RWPE1 (cell line): ENCODE measurements around the gene CLDN5.

Source experiments
- CTCF ChIA-PET: fragments of 350-600 bp; sonication (Branson Sonifier 250); formaldehyde crosslinking; extraction: SDS; loops from one replicate; lab custom pipeline; 2021; lab: Yijun Ruan, JAX
- POLR2A ChIA-PET: fragments of 400-600 bp; formaldehyde crosslinking; extraction: SDS; loops from one replicate; lab custom pipeline; 2020; ENCODE audit warnings: antibody characterized with exemption; ENCODE audit not compliant: low non-redundant PET; lab: Yijun Ruan, JAX
- DNase-seq: peaks from one replicate; pipeline ENCODE4 v3.0.0; 2012; ENCODE audit warnings: low spot score
- H3K27ac ChIP-seq: fragments of 450-650 bp; 2 replicates; pipeline ENCODE4 v1.5.1; 2017
- TF ChIP-seq, protein P1 (sequence below): fragments of 450-650 bp; conservative IDR thresholded peaks from 2 replicates; pipeline ENCODE4 v1.5.1; 2017; ENCODE audit warnings: low read depth, mild to moderate bottlenecking

Gene CLDN5

DNA sequence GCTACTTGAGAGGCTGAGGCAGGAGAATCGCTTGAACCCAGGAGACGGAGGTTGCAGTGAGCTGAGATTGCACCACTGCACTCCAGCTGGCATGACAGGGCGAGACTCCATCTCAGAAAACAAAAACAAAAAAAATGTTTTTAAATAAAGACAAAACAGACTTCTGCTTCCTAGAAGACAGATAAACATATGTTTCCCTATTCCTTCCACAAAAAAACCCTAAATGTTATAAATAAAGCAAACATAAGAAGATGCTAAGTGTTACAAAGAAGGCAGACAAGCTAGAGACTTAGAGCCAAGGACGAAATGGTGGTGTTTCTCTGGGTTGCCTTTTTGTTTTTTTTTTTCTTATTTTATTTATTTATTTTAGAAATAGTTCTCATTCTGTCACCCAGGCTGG lies 5.6 kb upstream of the CLDN5 start:
- no peak for DNase-seq
- TF ChIP-seq, protein P1, sequence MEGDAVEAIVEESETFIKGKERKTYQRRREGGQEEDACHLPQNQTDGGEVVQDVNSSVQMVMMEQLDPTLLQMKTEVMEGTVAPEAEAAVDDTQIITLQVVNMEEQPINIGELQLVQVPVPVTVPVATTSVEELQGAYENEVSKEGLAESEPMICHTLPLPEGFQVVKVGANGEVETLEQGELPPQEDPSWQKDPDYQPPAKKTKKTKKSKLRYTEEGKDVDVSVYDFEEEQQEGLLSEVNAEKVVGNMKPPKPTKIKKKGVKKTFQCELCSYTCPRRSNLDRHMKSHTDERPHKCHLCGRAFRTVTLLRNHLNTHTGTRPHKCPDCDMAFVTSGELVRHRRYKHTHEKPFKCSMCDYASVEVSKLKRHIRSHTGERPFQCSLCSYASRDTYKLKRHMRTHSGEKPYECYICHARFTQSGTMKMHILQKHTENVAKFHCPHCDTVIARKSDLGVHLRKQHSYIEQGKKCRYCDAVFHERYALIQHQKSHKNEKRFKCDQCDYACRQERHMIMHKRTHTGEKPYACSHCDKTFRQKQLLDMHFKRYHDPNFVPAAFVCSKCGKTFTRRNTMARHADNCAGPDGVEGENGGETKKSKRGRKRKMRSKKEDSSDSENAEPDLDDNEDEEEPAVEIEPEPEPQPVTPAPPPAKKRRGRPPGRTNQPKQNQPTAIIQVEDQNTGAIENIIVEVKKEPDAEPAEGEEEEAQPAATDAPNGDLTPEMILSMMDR: no peak
- POLR2A ChIA-PET: no interaction called here
- no peak overlapping the region for H3K27ac ChIP-seq
- CTCF ChIA-PET: no interaction called here

GRCh38 chr22:19527861-19528417 lies 3.7 kb upstream of the CLDN5 start:
- POLR2A ChIA-PET: no interaction called here
- TF ChIP-seq, protein P1: no peak
- peak; percentile 26 for DNase-seq
- CTCF ChIA-PET: no interaction called here
- H3K27ac ChIP-seq: no peak overlapping the region

DNA sequence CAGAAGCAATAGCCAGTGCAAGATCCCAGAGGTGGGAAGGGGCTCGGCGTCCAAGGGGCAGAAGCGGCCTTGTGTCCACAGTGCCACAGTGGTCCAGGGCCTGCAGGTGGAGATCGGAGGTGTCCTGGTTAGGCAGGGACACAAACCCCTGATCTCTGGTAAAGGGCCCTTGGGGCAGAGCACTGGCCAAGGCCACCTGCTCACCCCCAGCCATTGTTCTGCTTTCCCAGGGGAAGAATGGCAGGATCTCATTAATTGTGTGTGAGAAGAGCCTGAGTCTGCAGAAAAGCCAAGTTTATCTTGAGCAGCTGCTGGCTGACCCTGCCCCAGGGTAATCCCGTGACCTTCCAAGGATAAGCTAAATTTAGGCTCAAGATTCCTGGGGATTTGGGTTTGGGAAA lies 3.1 kb upstream of the CLDN5 start:
- ChIA-PET POLR2A (no interaction called here), CTCF (interaction anchor here (0.7 kb wide), 1 partner anchor 105 kb away, joined by 4 read pairs; no protein-coding TSS in a partner anchor)
- H3K27ac ChIP-seq: no peak overlapping the region
- TF ChIP-seq, protein P1: no peak
- DNase-seq: no peak

DNA sequence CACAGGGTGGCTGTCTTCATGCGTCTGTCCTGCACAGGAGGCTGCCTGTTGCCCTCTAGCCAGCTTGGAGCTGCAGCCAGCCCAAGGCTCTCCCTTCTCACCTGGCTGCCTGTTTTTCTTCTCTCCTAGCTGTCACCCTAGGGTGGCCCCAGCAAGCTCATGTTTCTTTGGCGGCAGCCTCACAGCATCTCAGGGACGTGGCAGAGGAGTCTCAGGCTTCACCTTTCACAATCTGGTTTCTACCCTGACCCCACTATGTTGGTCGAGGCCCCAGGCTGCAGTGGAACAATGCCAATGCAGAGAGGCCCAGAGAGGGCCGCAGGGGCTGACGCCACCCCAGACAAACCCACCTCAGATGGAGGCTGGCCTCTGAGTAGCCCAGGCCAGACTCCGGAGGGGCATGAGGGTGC lies 2.5 kb upstream of the CLDN5 start:
- ChIA-PET POLR2A (no interaction called here), CTCF (interaction anchor here (0.7 kb wide), 1 partner anchor 105 kb away, joined by 4 read pairs; no protein-coding TSS in a partner anchor)
- H3K27ac ChIP-seq: no peak overlapping the region
- TF ChIP-seq, protein P1: no peak
- no peak for DNase-seq

- CTCF ChIA-PET: no interaction called here
- TF ChIP-seq, protein P1: no peak
- POLR2A ChIA-PET: no interaction called here
- H3K27ac ChIP-seq: no peak overlapping the region
- no peak for DNase-seq
Measured at GRCh38 chr22:19526076-19526701, 2.0 kb upstream of the CLDN5 start.

- TF ChIP-seq, protein P1: no peak
- H3K27ac ChIP-seq: no peak overlapping the region
- no peak for DNase-seq
- POLR2A ChIA-PET: no interaction called here
- CTCF ChIA-PET: no interaction called here
Measured at GRCh38 chr22:19525666-19526065, 1.5 kb upstream of the CLDN5 start.
